Right lobe of liver (tissue), 4 donors: ENCODE measurements around the gene CDH13.

Experiments used
- POLR2A ChIP-seq: fragments of 450-650 bp; IDR thresholded peaks from one replicate; pipeline ENCODE4 v1.6.1; 2017; ENCODE audit warnings: antibody characterized with exemption, mild to moderate bottlenecking
- TF ChIP-seq, protein P1 (sequence below), 4 donors: fragments of 200-600 bp in 3 of 4; fragments of 450-650 bp in 1 of 4; IDR thresholded peaks; one replicate each; pipeline versions ENCODE4 v1.5.1 to v1.8.0; 2016 to 2022; ENCODE audit warnings: antibody characterized with exemption in 4 of 4, mild to moderate bottlenecking in 2 of 4
- donor health status: DM: no; HTN: no; CAD: no.
- donor health status: DM: no; HTN: no; CAD: no.
- donor health status: DM: no; HTN: yes; CAD: no.

GRCh38 chr16:82859662-82860061 is 232.9 kb downstream of the CDH13 start:
- TF ChIP-seq, protein P1, sequence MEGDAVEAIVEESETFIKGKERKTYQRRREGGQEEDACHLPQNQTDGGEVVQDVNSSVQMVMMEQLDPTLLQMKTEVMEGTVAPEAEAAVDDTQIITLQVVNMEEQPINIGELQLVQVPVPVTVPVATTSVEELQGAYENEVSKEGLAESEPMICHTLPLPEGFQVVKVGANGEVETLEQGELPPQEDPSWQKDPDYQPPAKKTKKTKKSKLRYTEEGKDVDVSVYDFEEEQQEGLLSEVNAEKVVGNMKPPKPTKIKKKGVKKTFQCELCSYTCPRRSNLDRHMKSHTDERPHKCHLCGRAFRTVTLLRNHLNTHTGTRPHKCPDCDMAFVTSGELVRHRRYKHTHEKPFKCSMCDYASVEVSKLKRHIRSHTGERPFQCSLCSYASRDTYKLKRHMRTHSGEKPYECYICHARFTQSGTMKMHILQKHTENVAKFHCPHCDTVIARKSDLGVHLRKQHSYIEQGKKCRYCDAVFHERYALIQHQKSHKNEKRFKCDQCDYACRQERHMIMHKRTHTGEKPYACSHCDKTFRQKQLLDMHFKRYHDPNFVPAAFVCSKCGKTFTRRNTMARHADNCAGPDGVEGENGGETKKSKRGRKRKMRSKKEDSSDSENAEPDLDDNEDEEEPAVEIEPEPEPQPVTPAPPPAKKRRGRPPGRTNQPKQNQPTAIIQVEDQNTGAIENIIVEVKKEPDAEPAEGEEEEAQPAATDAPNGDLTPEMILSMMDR (IDR thresholded peaks at IDR 0.05) = no peak
- TF ChIP-seq POLR2A = no peak
